Measurements from ENCODE around the gene BOK. TPM values are rescaled to one million over a fixed set of nuclear protein-coding genes. Genes with fewer than 3 reads are reported as not detected.

Gene BOK
- total and polyA plus RNA-seq, 2 donors (not counting 3 experiments of a cell fraction or from before 2014, with no cell fraction given): 76.0 to 95.5 TPM

DNA sequence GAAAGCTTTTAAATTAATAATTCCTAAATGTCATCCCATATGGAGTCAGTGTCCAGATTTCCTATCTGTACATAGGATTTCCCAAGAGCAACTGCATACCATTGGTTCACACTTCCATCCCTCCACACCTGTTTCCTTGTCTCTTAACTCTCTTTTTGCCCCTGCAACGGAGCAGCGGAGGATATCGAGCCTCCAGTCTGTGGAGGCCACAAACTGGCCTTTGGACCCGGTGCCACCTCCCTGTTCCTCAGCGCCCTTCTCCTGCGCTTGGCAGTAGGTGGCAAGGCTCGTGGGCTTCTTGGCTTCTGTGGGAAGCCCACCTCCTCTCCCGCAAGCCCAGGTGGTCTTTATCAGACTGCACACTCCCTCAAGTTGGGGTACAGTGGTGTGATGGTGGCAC is 26.4 kb upstream of the BOK start:
- TF ChIP-seq, protein P1, sequence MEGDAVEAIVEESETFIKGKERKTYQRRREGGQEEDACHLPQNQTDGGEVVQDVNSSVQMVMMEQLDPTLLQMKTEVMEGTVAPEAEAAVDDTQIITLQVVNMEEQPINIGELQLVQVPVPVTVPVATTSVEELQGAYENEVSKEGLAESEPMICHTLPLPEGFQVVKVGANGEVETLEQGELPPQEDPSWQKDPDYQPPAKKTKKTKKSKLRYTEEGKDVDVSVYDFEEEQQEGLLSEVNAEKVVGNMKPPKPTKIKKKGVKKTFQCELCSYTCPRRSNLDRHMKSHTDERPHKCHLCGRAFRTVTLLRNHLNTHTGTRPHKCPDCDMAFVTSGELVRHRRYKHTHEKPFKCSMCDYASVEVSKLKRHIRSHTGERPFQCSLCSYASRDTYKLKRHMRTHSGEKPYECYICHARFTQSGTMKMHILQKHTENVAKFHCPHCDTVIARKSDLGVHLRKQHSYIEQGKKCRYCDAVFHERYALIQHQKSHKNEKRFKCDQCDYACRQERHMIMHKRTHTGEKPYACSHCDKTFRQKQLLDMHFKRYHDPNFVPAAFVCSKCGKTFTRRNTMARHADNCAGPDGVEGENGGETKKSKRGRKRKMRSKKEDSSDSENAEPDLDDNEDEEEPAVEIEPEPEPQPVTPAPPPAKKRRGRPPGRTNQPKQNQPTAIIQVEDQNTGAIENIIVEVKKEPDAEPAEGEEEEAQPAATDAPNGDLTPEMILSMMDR (IDR thresholded peaks at IDR 0.05; ENCODE audit: extremely low read depth in 1 of 2, insufficient read depth in 1 of 2, low read depth in 1 of 2, low read length in 2 of 2): no peak
- no peak for TF ChIP-seq JUN (IDR thresholded peaks at IDR 0.05; ENCODE audit: borderline replicate concordance, insufficient read depth, insufficient read length, low read depth)
- TF ChIP-seq POLR2A (IDR thresholded peaks at IDR 0.05; ENCODE audit: low read depth, low read length): no peak
- no peak for TF ChIP-seq POLR2AphosphoS5 (IDR thresholded peaks at IDR 0.05; ENCODE audit: insufficient read depth, low read depth, low read length)
- no peak for TF ChIP-seq MYC (IDR thresholded peaks at IDR 0.05; ENCODE audit: low read depth, low read length)
- TF ChIP-seq, protein P2, sequence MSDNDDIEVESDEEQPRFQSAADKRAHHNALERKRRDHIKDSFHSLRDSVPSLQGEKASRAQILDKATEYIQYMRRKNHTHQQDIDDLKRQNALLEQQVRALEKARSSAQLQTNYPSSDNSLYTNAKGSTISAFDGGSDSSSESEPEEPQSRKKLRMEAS (IDR thresholded peaks at IDR 0.05; ENCODE audit: insufficient read depth, insufficient read length): no peak
- no peak for TF ChIP-seq EZH2 (IDR thresholded peaks at IDR 0.05; ENCODE audit: borderline replicate concordance, low read depth, low read length, severe bottlenecking)
- no peak for TF ChIP-seq FOS (IDR thresholded peaks at IDR 0.05; ENCODE audit: borderline replicate concordance, insufficient read depth, low read length)
- no peak for TF ChIP-seq GATA2 (IDR thresholded peaks at IDR 0.05; ENCODE audit: insufficient read depth, insufficient read length, low read depth, low read length)
- FAIRE-seq (no peak), DNase-seq (ENCODE audit: low read depth, low spot score) (no peak)
- Histone ChIP-seq H3K9ac (replicated peaks; ENCODE audit: extremely low read depth, insufficient read depth, low read length) (no peak overlapping the region), H3K79me2 (ENCODE audit: control insufficient read depth, insufficient read depth, low read length) (no peaks in the 10 kb centered on the region), H3K27ac (ENCODE audit: insufficient read depth, low read depth, low read length) (no peak overlapping the region), H3K9me1 (replicated peaks; ENCODE audit: control insufficient read depth, extremely low read depth, insufficient read depth, low read length) (no peaks in the 10 kb centered on the region), H3K27me3 (ENCODE audit: control insufficient read depth in 2 of 2, insufficient read depth in 2 of 2, low read length in 2 of 2) (peaks cover 4 to 5% of the 10 kb centered on the region in 2 experiments), H3K4me2 (ENCODE audit: insufficient read depth, low read length) (no peak overlapping the region), H2AFZ (ENCODE audit: low read depth, low read length) (no peak overlapping the region), H3K36me3 (ENCODE audit: control insufficient read depth in 2 of 2, extremely low read depth in 1 of 2, insufficient read depth in 2 of 2, low read length in 2 of 2) (no peaks in the 10 kb centered on the region), H4K20me1 (replicated peaks; ENCODE audit: control insufficient read depth, extremely low read depth, insufficient read depth, low read length) (no peaks in the 10 kb centered on the region), H3K4me1 (ENCODE audit: control insufficient read depth, extremely low read depth, insufficient read depth, low read length) (no peaks in the 10 kb centered on the region), H3K9me3 (replicated peaks; ENCODE audit: control insufficient read depth, insufficient read depth, low read length) (no peaks in the 10 kb centered on the region), H3K4me3 (replicated peaks in 1 of 3; ENCODE audit: insufficient read depth in 1 of 3, low read depth in 1 of 3, low read length in 3 of 3) (no peak overlapping the region)
- ChIA-PET CTCF (interaction anchor here (1.2 kb wide), 1 partner anchor 16 kb away, joined by 3 read pairs; no protein-coding TSS in a partner anchor), POLR2A (no interaction called here)
- dilution Hi-C loops (cut with MboI; ENCODE audit: extremely low pct_ligation_motif_present, low sequenced_read_pairs): no loop called here
- BruUV-seq (replicated peaks): no TSS peak
- intact Hi-C loops (cut with micrococcal nuclease): no loop called here
